ENCODE results near the gene TOR1AIP2.

GRCh38 chr1:179921472-179921871, 43.9 kb upstream of the TOR1AIP2 start:
- TF ChIP-seq CTCF (IDR thresholded peaks at IDR 0.05) (no peak), POLR2A (IDR thresholded peaks at IDR 0.05) (no peak)
